Urothelium cell line (cell line): ENCODE results near the gene FLYWCH2.

Experiments
- DNase-seq: peaks from one replicate; pipeline ENCODE4 v3.0.0; 2011; ENCODE audit warnings: low spot score, mixed read lengths
- FAIRE-seq: peaks from 2 replicates; lab custom pipeline; 2011; peaks lifted over from hg19 to GRCh38; lab: Jason Lieb, UNC

The FLYWCH2 gene, protein sequence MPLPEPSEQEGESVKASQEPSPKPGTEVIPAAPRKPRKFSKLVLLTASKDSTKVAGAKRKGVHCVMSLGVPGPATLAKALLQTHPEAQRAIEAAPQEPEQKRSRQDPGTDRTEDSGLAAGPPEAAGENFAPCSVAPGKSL

GRCh38 chr16:2882650-2883457 is at the start of gene FLYWCH2:
Gene FLYWCH2, plus strand, starts transcription at chr16:2883215. Its CDS starts 13,235 bp downstream, at chr16:2896450.
- peak; percentile 92 for FAIRE-seq

DNA sequence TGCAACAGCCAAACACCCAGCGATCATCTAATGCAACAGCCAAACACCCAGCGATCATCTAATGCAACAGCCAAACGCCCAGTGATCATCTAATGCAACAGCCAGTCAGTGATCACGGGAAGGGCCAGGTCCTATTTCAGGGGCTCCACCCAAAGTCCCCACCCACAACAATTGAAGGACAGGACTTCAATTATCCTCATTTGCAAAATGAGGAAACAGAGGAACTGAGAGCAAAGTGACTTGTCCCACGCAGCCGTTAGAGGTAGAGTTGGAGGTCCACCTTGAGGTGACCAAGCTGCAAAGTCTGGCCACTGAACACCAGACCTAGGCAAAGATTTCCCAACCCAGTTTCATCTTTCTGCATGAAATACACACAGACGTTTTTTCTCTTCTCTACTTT is 49.2 kb upstream of the FLYWCH2 start:
- FAIRE-seq: no peak
- DNase-seq: no peak

More at GRCh38 chr16:2882650-2883457, at the start of gene FLYWCH2:
- DNase-seq: peak; percentile 97

- DNase-seq: no peak
- FAIRE-seq: peak; percentile 93
Observed at GRCh38 chr16:2834968-2835367, 48.0 kb upstream of the FLYWCH2 start.

- peak; percentile 95 for DNase-seq
- FAIRE-seq: peak; percentile 98
Observed at GRCh38 chr16:2835638-2836493, 47.1 kb upstream of the FLYWCH2 start.

- FAIRE-seq: no peak
- peak; percentile 42 for DNase-seq
Observed at GRCh38 chr16:2836646-2837508, 46.1 kb upstream of the FLYWCH2 start.

DNA sequence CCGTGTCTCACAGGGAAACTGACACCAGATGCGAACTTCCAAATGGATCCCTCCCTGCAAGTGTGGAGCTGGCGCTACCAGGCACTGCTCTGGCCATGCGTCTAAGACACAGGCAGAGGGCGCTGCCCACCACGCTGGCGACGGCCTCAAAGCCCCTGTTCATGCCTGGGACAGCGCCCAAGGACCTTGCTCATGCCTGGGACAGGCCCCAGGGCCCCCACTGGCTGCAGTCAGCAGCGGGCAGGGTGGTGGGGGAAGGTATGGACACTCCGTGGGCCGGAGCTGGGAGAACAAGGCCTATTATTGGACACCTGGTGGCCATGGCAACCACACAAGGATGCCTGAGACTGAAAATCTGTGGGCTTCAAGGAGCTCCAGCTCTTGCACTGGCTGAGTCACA is 44.1 kb upstream of the FLYWCH2 start:
- peak; percentile 86 for FAIRE-seq
- peak; percentile 58 for DNase-seq

DNA sequence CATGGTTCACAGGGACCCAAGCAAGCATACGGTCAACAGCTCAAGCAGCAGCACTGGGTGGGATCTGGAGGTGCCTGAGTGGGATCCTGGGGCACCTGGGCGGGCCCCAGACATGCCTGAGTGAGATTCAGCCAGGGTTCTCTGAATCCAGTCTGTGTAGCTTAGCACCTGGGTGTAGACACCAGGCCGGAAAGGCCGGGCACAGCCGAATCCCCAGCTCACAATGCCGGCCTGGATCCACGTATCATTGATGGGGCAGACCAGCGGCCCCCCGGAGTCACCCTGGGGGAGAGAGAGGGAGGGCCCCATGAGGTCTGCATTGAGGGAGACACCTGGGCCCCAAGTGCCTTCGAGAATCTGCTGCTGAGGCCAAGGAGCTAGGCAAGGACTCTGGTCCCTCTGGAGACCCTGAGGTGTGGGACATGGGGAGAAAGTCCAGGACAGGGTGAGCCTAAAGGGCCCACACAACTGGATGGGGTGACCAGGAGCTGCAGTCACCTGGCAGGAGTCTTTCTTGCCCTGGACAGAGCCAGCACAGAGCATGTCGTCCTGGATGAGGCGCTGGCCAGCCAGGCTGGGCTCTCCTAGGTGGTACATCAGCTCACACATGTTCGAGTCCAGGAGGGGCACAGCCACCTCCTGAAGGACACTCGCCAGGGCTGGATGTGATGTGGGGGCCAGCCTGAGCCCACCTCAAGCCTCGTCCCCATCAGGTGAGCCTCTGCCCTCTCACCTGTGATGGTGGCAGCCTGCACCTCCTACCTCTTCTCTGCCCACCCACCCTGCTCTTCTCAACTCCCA is 43.2 kb upstream of the FLYWCH2 start:
- no peak for DNase-seq
- FAIRE-seq: peak; percentile 35

GRCh38 chr16:2840914-2841313 is 42.1 kb upstream of the FLYWCH2 start:
- FAIRE-seq: no peak

GRCh38 chr16:2841606-2842339 is 41.2 kb upstream of the FLYWCH2 start:
- FAIRE-seq (no peak), DNase-seq (no peak)

More at GRCh38 chr16:2840914-2841313, 42.1 kb upstream of the FLYWCH2 start:
- no peak for DNase-seq

DNA sequence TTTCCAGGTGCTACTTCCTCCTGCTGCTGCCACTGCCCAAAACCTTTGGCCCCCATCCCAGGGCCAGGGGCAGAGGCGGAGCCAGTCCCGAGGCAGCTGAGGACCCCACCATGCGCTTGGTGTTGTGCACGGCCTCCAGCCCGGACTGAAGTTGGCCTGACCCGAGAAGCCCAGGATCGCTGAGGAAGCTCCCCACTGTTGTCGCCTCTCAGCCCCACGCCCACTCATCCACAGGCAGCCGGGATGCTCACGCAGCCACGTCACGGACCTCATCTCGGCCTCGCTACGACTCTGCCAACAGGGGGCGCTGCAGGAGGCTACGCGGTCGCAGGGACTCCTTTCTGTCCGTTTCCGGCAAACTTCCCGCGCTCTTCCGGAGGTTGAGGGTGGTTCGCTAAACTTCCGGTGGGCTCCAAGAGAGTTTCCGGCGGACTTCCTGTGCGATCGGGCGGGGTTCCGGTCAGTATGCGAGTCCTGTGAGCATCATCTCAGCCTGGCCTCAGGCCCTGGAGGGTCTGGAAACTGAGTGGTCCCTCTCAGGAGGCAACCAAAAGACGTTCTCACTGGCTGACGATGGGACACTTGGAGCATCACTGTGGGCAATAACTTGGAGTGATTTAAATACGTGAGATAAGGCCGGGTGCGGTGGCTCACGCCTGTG is 40.5 kb upstream of the FLYWCH2 start:
- no peak for FAIRE-seq
- no peak for DNase-seq

DNA sequence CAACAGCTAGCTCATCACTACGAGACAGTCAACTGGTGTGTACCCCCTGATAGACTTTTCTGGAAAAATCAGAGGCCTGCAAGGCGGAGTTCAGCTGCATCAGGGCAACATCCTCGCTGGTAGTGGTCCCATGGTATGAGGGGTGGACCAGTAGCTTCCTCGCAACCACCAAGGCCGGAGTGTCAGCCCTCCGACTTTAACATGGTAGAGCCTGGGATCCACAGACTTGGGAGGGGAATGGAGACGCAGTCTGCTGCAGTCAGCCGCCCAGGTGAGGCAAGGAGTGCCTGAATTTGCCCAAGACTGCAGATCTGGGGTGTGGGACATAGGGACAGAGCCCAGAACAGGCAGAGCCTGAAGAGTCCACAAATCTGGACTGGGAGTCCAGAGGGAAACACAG is 39.5 kb upstream of the FLYWCH2 start:
- FAIRE-seq: no peak
- no peak for DNase-seq

DNA sequence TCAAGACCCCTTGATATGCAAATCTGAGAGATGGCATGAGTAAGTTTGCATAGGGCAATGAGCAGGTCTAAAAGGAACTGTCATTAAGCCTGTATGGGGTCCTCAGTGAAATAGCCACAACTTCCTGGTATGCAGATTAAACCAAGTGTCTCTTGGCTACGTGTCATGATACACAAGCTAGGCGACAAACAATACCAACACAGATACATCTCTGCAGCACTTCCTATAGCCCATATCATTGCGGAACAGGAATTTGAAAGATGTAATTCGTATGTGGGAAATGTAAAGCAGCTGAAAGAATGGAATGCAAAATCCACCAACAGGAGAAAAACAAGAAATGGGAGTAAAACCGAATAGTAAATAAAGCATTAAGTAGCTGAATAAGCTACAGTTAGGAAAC is 37.9 kb upstream of the FLYWCH2 start:
- DNase-seq (no peak), FAIRE-seq (peak; percentile 32)

DNA sequence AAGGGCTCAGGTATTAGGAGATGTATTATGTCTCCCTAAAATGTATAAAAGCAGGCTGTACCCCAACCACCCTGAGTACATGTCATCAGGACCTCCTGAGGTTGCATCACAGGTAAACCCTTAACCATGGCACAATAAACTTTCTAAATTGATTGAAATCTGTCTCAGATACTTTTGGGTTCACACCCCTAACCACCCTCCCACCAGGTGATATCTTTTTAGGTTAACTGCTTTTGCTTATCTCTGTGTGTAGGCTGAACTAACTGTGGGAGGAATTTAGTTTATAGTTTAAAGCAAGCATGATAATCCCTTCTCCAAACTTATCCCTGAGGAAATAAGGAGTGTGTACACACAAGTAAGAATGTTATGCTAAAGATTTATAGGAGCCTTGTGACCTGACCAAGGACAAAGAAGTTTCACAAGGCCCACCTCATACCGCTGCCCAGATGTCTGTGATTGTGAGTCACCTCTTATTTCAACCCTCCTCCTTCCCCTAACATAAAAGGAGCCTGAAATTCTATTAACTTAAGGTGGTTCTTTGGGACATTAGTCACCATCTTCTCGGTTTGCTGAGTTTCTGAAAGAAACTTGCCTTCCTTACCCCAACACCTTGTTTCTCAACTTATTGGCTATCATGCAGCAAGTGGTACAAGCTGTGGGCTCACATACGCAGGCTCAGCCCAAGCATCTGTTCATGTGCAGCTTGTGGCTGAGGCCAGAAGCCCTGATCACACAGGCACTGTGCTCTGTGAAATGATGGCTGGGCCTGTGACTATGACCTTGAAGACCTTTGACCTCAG is 36.3 kb upstream of the FLYWCH2 start:
- DNase-seq: peak; percentile 73
- FAIRE-seq: peak; percentile 72

DNA sequence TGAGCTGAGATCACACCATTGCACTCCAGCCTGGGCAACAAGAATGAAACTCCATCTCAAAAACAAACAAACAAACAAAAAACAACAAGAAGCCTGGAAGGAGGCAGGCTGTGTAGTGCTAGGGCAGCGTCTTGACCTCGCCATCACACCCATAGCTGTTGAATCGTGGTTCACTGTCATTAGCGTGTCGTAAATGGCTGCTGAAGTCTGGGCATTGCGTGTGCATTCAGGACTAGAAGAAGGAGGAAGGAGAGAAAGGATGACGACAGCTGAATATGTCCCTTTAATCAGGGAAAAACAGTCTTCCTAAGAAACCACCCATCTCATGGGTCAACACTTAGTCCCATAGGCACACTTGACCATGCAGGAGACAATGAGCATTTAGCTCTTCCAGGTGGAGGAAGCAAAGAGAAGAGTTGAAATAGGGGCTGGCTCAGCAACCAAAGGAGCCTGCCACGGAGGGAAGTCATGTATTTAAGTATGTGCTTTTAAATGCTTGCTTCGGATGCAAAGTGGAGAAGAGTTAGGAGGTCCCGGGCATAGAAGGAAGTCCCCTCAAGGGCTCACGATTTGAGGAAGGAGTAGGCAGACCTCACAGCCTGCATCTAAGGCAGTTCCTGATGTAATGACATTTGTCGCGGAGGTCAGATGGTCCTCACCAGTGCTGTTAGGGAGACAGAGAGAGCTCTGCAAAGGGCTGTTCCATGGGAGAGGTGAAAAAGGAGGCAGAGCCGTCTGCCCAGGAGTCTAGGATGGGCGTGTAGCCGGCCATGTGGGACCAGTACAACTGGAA is 33.9 kb upstream of the FLYWCH2 start:
- DNase-seq (no peak), FAIRE-seq (no peak)

GRCh38 chr16:2852003-2852730 is 30.8 kb upstream of the FLYWCH2 start:
- FAIRE-seq: no peak
- no peak for DNase-seq
